T-cell (primary cell): ENCODE measurements around the gene IFITM10. TPM values are rescaled to one million over a fixed set of nuclear protein-coding genes. Genes with fewer than 3 reads are reported as not detected.

Source experiments
- ATAC-seq, 4 experiments: fragments of 200-7000 bp in 3 of 4; fragments of 150-1000 bp in 1 of 4; cut with Tn5 transposase; replicated peaks in 1 of 4; 1 replicate in 3 of 4; 2 replicates in 1 of 4; pipeline ENCODE4 v1.10.0; 2021; ENCODE audit warnings: moderate library complexity in 3 of 4, mild to moderate bottlenecking in 2 of 4, moderate number of reproducible peaks in 1 of 4
- CTCF ChIA-PET, 2 donors: fragments of 300-600 bp; sonication (Branson Sonifier 250); formaldehyde crosslinking; loops; one replicate each; lab custom pipeline; 2022; ENCODE audit warnings: antibody characterized with exemption in 2 of 2; lab: Charles Lee
- POLR2A ChIA-PET, 2 donors: fragments of 300-600 bp; sonication (Branson Sonifier 250); formaldehyde crosslinking; loops; one replicate each; lab custom pipeline; 2022; ENCODE audit warnings: antibody characterized with exemption in 2 of 2; lab: Charles Lee
- DNase-seq, 35 experiments: peaks; one replicate each; pipeline versions ENCODE4 v3.0.0 to v3.0.0-alpha.2; 2013 to 2023
- H3K27ac ChIP-seq: one replicate; pipeline ENCODE4 v1.5.1; 2013; ENCODE audit warnings: low read length
- H3K27me3 ChIP-seq, 2 experiments: replicated peaks in 1 of 2; 1 replicate in 1 of 2; 2 replicates in 1 of 2; pipeline versions ENCODE4 v1.6.1 to v1.7.0; 2013; ENCODE audit warnings: low read length in 1 of 2, mixed read lengths in 1 of 2; ENCODE audit not compliant: control insufficient read depth in 2 of 2, insufficient read depth in 2 of 2; ENCODE audit errors: extremely low read depth in 1 of 2
- H3K36me3 ChIP-seq, 2 donors: 1 replicate in 1 of 2; 2 replicates in 1 of 2; pipeline versions ENCODE4 v1.6.1 to v1.7.0; 2013; ENCODE audit warnings: low read length in 1 of 2; ENCODE audit not compliant: control insufficient read depth in 2 of 2, insufficient read depth in 1 of 2; ENCODE audit errors: extremely low read depth in 1 of 2
- H3K4me1 ChIP-seq, 2 experiments: 1 replicate in 1 of 2; 2 replicates in 1 of 2; pipeline versions ENCODE4 v1.6.1 to v1.7.0; 2013; ENCODE audit warnings: low read length in 2 of 2, mixed read lengths in 1 of 2; ENCODE audit not compliant: insufficient read depth in 2 of 2, control insufficient read depth in 1 of 2; ENCODE audit errors: extremely low read depth in 1 of 2
- H3K4me3 ChIP-seq, 2 donors: 1 replicate in 1 of 2; 2 replicates in 1 of 2; pipeline versions ENCODE4 v1.5.1 to v1.7.0; 2013; ENCODE audit warnings: mild to moderate bottlenecking in 2 of 2, low read length in 1 of 2, moderate library complexity in 1 of 2; ENCODE audit not compliant: control insufficient read depth in 1 of 2; ENCODE audit errors: extremely low read depth in 1 of 2
- H3K9me3 ChIP-seq: 2 replicates; pipeline ENCODE4 v1.7.0; 2013
- H3K27ac Mint-ChIP-seq, 2 donors: one replicate each; pipeline ENCODE4 v1.8.0; 2020 to 2021; ENCODE audit warnings: mild to moderate bottlenecking in 2 of 2, mixed read lengths in 2 of 2
- H3K27me3 Mint-ChIP-seq, 2 donors: one replicate each; pipeline ENCODE4 v1.8.0; 2021 to 2022; ENCODE audit warnings: mixed read lengths in 2 of 2
- H3K36me3 Mint-ChIP-seq: one replicate; pipeline ENCODE4 v1.8.0; 2021; ENCODE audit warnings: mixed read lengths
- H3K4me1 Mint-ChIP-seq, 3 donors: one replicate each; pipeline ENCODE4 v1.8.0; 2020 to 2022; ENCODE audit warnings: mixed read lengths in 3 of 3, mild to moderate bottlenecking in 1 of 3
- H3K4me3 Mint-ChIP-seq, 3 donors: one replicate each; pipeline ENCODE4 v1.8.0; 2020 to 2022; ENCODE audit warnings: mild to moderate bottlenecking in 3 of 3, mixed read lengths in 3 of 3, moderate library complexity in 3 of 3
- H3K9me3 Mint-ChIP-seq, 3 donors: one replicate each; pipeline ENCODE4 v1.8.0; 2020 to 2022; ENCODE audit warnings: mixed read lengths in 3 of 3
- WGBS: methylation state at CpG from one replicate; pipeline ENCODE4 v1.1.5; 2013; ENCODE audit warnings: missing lambda C conversion rate; ENCODE audit not compliant: insufficient coverage; 5-methylcytosine and 5-hydroxymethylcytosine counted together
- total RNA-seq, 35 experiments: library from RNA in 6 of 35; stranded (reverse) in 6 of 35; fragments of 120-200 nt in 1 of 35; gene quantifications; one replicate each; pipeline versions ENCODE4 v1.2.1 to v1.2.4 and lab custom pipeline; 2013 to 2026

The IFITM10 gene
- total RNA-seq, 5 donors from 2014 or later (not counting 1 experiment from before 2014, with no cell fraction given): 0.72 to 4.2 (median 1.8) TPM

DNA sequence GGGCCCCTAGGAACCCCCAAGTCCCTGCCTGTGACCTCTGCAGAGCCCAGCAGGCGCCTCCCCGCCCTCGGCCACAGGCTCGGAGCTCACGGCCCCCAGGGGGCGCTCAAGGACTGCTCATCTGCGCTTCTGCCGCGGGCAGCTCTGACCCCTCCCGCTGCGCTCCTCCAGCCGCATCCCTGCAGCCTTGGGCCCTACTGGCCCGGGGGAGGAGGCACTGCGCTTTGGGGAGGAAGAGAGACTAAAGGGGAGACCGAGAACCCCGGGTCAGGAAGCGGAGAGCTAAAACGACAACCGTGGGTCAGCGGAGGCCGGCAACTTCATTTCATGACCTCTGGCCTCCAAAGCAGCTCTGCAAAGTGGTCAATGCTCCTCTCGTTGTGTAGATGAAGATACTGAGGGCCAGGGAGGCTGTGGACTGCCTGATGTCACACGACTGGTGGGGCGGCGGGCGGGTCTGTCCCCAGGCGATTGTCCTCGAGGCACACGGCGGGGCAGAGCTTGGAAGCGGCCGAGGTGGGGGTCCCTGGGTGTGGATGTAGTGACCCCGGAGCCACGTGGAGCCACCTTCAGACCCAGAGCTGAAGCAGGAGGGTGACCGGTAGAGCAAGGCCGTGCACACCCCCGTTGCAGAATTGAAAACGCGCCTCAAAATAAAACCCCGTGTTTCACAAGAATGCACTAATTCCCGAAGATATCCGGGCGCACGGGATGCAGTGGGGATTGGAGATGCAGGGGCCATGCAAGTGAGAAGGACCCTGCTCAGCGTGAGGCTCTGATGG, 56.1 kb downstream of the IFITM10 start:
- no peaks in the 10 kb centered on the region for H3K36me3 Mint-ChIP-seq
- Histone ChIP-seq H3K9me3 (no peaks in the 10 kb centered on the region), H3K27me3 (peaks cover 0 to 68% of the 10 kb centered on the region in 2 experiments), H3K4me1 (peaks cover 0 to 31% of the 10 kb centered on the region in 2 experiments), H3K4me3 (peak overlapping the region in 1 of 2 donors; percentile 34), H3K27ac (no peak overlapping the region), H3K36me3 (no peaks in the 10 kb centered on the region)
- peaks cover 8 to 40% of the 10 kb centered on the region in 2 donors for H3K27me3 Mint-ChIP-seq
- no peak overlapping the region for H3K27ac Mint-ChIP-seq
- ATAC-seq: peak; percentile 81 to 88 (median 85)
- WGBS: 50% methylated on average over 38 of the region's 45 CpGs
- DNase-seq: peak; percentile 30 to 89 (median 69)
- POLR2A ChIA-PET: no interaction called here
- H3K9me3 Mint-ChIP-seq: peaks cover 0 to 3% (median 0%) of the 10 kb centered on the region in 3 donors
- H3K4me3 Mint-ChIP-seq: peak overlapping the region in 1 of 3 donors; percentile 24
- CTCF ChIA-PET: interaction anchor here (0.5 to 4.3 kb wide), 26 partner anchors 10 to 743 kb away, joined by 3 to 70 read pairs (median 4); partner anchors contain the start of gene SYT8 (in 2 of the 2)
- H3K4me1 Mint-ChIP-seq: peaks cover 4 to 11% (median 9%) of the 10 kb centered on the region in 3 donors

DNA sequence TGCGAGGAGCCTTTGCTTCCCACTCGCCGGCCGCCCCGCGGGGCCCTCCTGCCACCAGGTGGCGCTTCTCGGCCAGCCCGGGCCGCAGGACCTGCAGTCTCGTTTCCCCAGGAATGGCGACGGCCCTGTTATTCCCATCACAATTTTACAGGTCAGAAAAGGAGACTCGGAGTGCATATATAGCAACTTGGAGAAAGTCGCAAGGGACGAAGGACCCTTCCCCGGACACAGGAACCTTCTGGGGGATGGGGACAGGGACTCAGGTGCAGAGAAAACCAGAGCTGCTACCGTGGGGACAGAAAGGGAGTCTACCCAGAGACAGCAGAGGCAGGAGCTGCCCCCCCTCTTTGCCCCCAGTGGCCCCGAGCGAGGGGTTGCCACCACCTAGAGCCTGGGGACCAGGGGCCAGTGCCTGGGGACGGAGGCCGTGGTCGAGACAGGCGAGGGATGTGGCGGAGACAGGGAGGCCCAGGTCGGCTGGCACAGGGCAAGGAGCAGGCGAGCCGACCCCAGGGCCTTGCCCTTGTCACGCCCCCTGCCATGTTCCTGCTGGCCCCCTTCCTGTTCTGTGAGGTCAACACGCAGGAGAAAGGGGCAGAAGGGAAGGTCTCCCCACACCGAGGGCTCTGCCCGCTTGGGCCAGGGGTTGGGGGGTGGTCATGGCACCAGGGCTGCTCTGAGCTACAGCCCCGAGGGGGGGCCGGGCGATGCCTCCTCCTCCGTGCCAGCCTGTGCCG, 56.9 kb downstream of the IFITM10 start:
- Histone ChIP-seq H3K27me3 (peaks cover 0 to 73% of the 10 kb centered on the region in 2 experiments), H3K4me3 (peak overlapping the region; percentile 34 to 49), H3K9me3 (no peaks in the 10 kb centered on the region), H3K4me1 (peaks cover 0 to 34% of the 10 kb centered on the region in 2 experiments), H3K27ac (no peak overlapping the region), H3K36me3 (no peaks in the 10 kb centered on the region)
- Mint-ChIP-seq H3K9me3 (peaks cover 0 to 3% (median 0%) of the 10 kb centered on the region in 3 donors), H3K36me3 (no peaks in the 10 kb centered on the region), H3K4me3 (peak overlapping the region; percentile 21 to 85 (median 71)), H3K27ac (peak overlapping the region in 1 of 2 donors; percentile 50), H3K4me1 (peaks cover 4 to 13% (median 9%) of the 10 kb centered on the region in 3 donors), H3K27me3 (peaks cover 12 to 47% of the 10 kb centered on the region in 2 donors)
- ATAC-seq: peak; percentile 54 to 76 (median 56)
- peak in 33 of 35 experiments; percentile 17 to 77 (median 58) for DNase-seq
- CTCF ChIA-PET: interaction anchor here (0.5 to 4.3 kb wide), 23 partner anchors 11 to 592 kb away, joined by 3 to 70 read pairs (median 4); partner anchors contain the start of gene SYT8 (in 2 of the 2)
- 13% methylated on average over 27 of the region's 37 CpGs for WGBS
- POLR2A ChIA-PET: no interaction called here

DNA sequence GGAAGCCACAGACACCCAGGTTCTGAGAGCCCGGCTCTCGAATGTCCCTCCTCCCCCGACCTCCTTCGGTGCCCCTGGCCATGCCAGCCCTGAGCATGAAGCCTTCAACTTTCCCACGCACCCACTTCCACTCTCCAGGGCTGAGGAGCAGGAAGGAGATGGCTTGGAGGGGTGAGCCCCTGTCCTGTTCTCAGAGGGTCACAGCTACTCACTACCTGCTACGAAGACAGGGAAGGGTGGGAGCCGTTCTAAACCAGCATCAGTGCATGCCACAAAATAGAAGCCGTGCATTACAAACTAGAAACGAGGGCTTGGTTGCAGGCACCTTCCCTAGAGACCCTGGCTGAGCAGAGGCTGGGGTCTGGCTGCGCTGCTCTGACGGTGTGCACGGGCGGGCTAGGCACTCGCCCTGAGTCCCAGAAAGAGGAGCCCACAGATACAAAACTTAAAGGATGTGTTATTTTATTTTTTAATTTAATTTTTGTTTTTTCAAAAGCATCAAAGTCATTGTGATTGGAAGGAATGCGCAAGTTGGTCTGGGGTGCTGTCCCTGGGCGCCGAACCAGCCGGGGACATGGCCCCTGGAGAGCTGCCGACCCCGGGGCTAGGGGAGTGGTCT, 57.6 kb downstream of the IFITM10 start:
- Mint-ChIP-seq H3K36me3 (no peaks in the 10 kb centered on the region), H3K27ac (no peak overlapping the region), H3K4me1 (peaks cover 4 to 15% (median 11%) of the 10 kb centered on the region in 3 donors), H3K9me3 (no peaks in the 10 kb centered on the region), H3K4me3 (peak overlapping the region in 1 of 3 donors; percentile 85), H3K27me3 (peaks cover 15 to 50% of the 10 kb centered on the region in 2 donors)
- H3K27me3 ChIP-seq: peaks cover 0 to 73% of the 10 kb centered on the region in 2 experiments
- peaks cover 0 to 36% of the 10 kb centered on the region in 2 experiments for H3K4me1 ChIP-seq
- WGBS: 35% methylated on average over 10 of the region's 20 CpGs
- DNase-seq (no peak), ATAC-seq (no peak)
- ChIA-PET CTCF (interaction anchor here (0.6 to 4.3 kb wide), 10 partner anchors 14 to 457 kb away, joined by 3 to 70 read pairs (median 6); partner anchors contain the start of gene SYT8 (in 1 of the 2)), POLR2A (no interaction called here)
- H3K27ac ChIP-seq: no peak overlapping the region
- H3K4me3 ChIP-seq: no peak overlapping the region
- no peaks in the 10 kb centered on the region for H3K36me3 ChIP-seq
- no peaks in the 10 kb centered on the region for H3K9me3 ChIP-seq

DNA sequence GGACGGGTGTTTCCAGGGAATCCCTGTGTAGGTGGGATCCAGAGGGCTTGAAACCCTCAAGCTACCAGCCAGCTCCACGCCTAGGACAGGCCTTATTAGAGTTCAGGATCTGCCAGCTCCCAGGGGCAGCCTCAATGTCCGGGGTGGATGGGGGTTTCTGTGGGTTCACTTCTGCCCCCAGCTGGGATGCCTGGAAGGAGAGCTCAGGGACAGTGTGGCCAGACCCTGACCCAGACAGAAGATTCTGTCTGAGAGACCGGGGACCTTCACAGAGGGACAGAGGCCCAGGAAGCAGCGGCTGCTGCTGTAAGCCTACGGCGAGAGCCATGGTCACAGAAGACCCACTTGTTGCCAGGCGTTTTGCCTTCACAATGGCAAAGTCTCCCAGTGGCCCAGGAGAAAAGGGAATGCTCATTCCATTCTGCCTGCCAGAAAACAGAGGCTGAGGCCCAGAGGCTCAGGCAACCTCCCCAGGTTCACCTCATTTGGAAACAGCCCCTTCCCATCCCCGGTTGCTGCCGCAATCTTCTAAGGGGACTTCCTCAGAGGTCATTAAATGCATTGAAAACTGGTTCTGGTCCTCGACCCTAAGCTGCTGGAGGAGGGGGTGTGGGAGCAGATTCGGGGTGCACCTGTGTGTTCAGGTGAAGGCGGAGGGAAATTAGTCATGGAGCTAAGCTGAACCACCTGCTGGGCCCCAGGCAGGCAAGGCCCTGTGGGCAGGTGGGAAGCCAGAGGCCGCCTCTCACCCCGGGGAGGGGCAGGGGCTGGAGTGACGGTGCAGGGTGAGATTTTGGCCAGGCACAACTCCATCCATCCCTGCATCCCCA, 58.3 kb downstream of the IFITM10 start:
- peaks cover 15 to 47% of the 10 kb centered on the region in 2 donors for H3K27me3 Mint-ChIP-seq
- H3K36me3 ChIP-seq: no peaks in the 10 kb centered on the region
- H3K4me3 ChIP-seq: no peak overlapping the region
- H3K4me1 Mint-ChIP-seq: peaks cover 4 to 15% (median 11%) of the 10 kb centered on the region in 3 donors
- ATAC-seq (no peak), DNase-seq (no peak)
- WGBS: 79% methylated on average over 9 of the region's 16 CpGs
- H3K27me3 ChIP-seq: peaks cover 0 to 73% of the 10 kb centered on the region in 2 experiments
- no peaks in the 10 kb centered on the region for H3K9me3 ChIP-seq
- H3K9me3 Mint-ChIP-seq: no peaks in the 10 kb centered on the region
- peaks cover 0 to 36% of the 10 kb centered on the region in 2 experiments for H3K4me1 ChIP-seq
- H3K27ac ChIP-seq: no peak overlapping the region
- H3K27ac Mint-ChIP-seq: no peak overlapping the region
- no peak overlapping the region for H3K4me3 Mint-ChIP-seq
- ChIA-PET CTCF (interaction anchor here (0.6 to 4.3 kb wide), 4 partner anchors 13 to 457 kb away, joined by 3 to 70 read pairs (median 4); partner anchors contain the start of gene SYT8 (in 1 of the 2)), POLR2A (no interaction called here)
- no peaks in the 10 kb centered on the region for H3K36me3 Mint-ChIP-seq

DNA sequence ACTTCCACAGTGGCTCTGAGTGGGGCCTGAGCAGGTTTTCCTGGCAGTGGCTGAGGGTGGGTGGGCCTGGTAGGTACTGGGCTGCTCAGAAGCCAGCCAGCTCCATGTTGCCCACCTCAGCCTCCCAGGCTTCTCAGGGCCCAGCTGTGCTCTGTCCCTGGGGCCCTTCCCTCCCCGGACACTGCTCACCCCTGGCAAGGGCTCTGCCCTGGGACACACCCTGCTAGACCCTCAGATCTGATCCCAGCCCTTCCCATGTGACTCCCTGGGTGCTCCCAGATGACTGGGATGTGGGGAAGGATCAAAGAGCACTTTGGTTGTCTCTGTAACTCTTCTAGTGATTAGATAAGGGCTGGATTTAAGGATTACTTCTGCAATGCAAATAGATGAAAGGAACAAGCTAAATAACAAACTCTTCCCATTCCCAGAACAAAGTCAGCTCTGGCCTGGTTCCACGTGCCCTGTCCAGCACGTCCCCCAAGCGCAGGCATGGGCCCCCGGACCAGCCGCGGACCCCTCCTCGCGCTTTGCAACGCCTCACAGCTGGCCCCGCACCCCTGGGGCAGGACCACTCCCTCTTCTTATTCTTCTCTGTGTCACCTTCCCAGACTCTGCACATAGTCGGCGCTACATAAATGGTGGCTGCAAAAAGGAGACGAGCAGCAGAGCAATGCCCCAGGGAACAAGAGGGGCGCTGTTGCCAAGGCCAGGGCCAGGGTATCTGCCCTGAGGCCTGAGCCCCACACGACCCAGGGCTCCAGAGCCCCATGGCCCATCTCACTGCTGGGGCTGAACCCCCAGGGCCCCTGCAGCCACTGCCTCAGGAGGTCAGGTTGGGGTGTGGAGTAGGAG, 59.1 kb downstream of the IFITM10 start:
- Histone ChIP-seq H3K27ac (no peak overlapping the region), H3K4me3 (no peak overlapping the region), H3K27me3 (peaks cover 0 to 75% of the 10 kb centered on the region in 2 experiments), H3K36me3 (no peaks in the 10 kb centered on the region), H3K4me1 (peaks cover 0 to 36% of the 10 kb centered on the region in 2 experiments), H3K9me3 (no peaks in the 10 kb centered on the region)
- Mint-ChIP-seq H3K9me3 (no peaks in the 10 kb centered on the region), H3K36me3 (no peaks in the 10 kb centered on the region), H3K27ac (no peak overlapping the region), H3K4me3 (no peak overlapping the region), H3K27me3 (peaks cover 15 to 47% of the 10 kb centered on the region in 2 donors), H3K4me1 (peaks cover 4 to 15% (median 11%) of the 10 kb centered on the region in 3 donors)
- ATAC-seq: no peak
- POLR2A ChIA-PET: no interaction called here
- WGBS: 88% methylated on average over 10 of the region's 16 CpGs
- CTCF ChIA-PET: interaction anchor here (1.7 to 4.3 kb wide), 2 partner anchors 12 to 141 kb away, joined by 3 to 70 read pairs; partner anchors contain the start of gene SYT8 (in 1 of the 2)
- no peak for DNase-seq
